NCI-H2029 (cell line): ENCODE results near the gene ILDR2.

ENCODE experiments used
- DNase-seq: peaks from one replicate; lab custom pipeline; 2025; lab: John Stamatoyannopoulos, UW

ILDR2 gene, protein sequence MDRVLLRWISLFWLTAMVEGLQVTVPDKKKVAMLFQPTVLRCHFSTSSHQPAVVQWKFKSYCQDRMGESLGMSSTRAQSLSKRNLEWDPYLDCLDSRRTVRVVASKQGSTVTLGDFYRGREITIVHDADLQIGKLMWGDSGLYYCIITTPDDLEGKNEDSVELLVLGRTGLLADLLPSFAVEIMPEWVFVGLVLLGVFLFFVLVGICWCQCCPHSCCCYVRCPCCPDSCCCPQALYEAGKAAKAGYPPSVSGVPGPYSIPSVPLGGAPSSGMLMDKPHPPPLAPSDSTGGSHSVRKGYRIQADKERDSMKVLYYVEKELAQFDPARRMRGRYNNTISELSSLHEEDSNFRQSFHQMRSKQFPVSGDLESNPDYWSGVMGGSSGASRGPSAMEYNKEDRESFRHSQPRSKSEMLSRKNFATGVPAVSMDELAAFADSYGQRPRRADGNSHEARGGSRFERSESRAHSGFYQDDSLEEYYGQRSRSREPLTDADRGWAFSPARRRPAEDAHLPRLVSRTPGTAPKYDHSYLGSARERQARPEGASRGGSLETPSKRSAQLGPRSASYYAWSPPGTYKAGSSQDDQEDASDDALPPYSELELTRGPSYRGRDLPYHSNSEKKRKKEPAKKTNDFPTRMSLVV

DNA sequence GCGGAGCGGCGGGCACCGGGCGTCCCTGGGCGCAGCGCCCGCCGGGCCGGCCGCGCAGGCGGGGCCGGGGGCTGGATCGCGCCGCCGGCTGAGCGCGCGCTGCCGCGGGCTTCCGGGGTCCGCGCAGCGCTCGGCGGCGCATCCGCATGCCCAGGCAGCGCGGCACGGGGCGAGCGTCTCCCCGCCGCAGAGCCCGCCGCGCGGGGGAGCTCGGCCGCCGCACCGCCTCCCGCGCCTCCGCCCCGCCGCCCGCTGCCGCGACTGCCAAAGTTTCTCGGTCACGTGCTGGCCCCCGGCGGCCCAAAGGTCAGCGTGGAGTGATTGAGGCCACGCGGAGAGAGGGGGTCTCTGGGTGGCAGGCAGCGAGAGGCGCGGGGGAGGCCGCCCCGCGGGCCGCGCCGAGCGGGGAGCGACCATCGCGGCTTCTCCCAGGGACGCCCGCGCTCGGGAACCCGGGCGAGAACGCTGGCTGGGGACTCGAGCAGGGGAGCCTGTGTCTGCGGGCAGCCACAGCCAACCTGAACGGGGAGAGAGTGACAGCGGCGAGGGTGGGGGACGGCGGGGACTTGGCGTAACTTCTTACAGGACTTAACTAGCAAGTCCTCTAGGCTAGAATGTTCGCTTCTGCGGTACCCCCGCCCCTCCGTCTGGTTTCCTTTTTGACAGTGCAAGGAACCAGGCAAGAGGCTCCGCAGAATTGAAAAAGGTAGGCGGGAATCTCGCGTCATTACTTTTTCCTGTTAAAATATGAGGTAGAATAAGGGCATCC, at the start of gene ILDR2:
Gene ILDR2 (minus strand): TSS at position 180 of the 769 bp plus-strand sequence. CDS start 272 bp downstream, outside the sequence.
- no peak for DNase-seq

DNA sequence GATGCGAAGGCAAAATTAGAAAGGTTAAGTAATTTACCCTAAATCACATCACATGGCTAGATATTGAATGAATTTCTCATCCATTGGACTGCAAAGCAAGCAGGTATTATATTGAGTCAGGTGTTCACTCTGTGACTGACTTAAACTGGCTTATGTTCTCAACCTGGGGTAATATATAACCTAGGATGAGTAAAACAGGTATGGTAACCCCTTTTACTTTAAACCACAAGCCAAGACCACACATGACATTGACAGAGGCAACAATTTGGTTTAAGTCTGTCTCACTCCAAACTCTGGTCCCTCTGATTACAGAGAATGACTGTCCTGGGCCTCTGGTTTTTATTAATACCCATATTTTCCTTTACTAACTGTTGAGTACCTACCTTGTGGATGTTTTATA, 47.0 kb upstream of the ILDR2 start:
- no peak for DNase-seq

DNA sequence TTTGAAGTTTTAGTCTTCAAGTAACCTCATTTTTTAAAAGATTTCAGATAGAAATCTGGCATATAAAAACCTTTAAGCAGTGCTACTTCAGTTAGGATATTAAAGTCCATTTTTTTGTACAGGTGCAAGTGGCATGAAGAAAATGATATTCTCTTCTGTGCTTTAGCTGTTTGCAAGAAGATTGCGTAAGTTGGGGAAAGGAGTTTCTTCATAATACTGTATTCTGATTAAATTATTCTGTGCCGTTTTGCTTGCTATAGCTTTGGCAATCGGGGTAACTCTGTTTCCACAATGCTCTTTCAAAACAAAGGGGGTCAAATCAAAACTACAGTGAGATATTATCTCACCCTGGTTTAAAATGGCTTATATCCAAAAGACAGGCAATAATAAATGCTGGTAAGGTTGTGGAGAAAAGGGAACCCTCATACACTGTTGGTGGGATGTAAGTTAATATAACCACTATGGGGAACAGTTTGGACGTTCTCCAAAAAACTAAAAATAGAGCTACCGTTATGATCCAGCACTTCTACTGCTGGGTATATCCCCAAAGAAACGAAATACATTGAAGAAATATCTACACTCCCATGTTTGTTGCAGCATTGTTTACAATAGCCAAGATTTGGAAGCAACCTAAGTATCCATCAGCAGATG, 40.9 kb upstream of the ILDR2 start:
- no peak for DNase-seq

DNA sequence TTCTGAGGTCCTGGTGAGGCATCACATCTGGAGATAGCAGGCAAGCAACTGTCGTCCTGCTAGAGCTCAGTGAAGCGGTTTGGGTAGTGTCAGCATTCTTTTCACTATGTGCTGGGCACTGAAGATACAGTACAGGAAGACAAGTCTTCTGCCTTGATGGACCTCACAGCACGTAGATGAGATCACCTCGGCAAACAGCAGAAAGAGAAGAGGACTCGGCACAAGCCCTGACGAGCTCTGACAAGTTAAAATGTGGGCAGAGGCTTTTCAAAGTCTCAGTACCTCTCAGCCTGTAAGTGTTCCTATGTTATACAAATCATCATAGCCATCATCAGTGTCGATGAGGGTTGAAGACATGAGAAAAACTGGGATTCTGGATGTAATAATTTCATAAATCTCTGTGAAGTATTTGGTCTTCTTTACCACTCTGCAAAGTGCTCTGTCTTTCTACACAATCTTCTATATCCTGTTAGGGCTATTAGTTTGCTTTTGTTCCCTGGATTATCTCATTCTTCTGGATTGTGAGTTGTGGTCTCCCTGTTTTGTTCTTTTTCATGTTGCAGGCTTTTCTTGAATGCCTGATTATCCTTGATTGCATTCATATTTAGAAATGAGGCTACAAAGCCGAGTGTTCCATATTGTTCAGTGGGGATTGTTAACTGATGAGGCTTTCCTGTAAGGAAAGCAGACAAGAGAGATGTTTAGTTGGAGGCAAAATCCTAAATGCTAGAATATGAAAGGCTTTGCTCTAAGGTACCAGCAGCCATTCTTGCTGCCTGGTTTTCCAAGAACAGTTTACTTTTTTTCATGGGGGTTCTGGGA, 38.0 kb upstream of the ILDR2 start:
- no peak for DNase-seq

- no peak for DNase-seq
Measured at GRCh38 chr1:167012570-167012969, 37.2 kb upstream of the ILDR2 start.

- no peak for DNase-seq
Measured at GRCh38 chr1:167011560-167012191, 36.3 kb upstream of the ILDR2 start.

- no peak for DNase-seq
Measured at GRCh38 chr1:167003711-167004110, 28.4 kb upstream of the ILDR2 start.

DNA sequence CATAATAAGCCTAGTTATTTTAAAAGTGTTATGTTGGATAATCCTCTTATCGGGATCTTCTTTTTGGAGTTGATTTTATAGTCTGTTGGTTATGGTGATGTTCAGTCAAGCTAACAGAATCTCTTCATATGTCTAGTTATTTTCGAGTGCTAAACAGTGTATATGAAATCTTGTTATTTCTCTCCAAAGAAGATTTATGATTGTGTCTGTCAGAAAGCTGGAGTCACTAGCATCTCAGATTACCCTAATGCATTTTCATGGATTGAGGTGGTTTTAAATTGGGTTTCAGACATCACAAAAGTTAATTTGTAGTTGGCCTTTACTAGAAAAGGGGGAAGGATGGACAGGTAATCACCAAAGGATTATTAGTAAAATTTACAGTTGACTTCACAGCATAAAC, 27.0 kb upstream of the ILDR2 start:
- no peak for DNase-seq

GRCh38 chr1:167000546-167000945, 25.2 kb upstream of the ILDR2 start:
- DNase-seq = no peak

GRCh38 chr1:166999500-167000055, 24.2 kb upstream of the ILDR2 start:
- DNase-seq = no peak

DNA sequence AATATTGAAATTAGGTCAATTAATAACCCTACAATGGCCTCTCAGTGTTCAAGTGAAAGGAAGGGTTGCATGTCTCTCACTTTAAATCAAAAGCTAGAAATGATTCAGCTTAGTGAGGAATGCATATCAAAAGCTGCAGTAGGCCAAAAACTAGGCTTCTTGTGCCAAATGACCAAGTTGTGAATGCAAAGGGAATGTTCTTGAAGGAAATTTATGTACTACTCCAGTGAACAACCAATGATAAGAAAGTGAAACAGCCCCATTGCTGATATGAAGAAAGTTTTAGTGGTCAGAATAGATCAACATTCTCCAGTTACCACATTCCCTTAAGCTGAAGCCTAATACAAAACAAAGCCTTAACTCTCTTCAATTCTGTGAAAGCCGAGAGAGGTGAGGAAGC, 23.7 kb upstream of the ILDR2 start:
- DNase-seq = no peak

DNA sequence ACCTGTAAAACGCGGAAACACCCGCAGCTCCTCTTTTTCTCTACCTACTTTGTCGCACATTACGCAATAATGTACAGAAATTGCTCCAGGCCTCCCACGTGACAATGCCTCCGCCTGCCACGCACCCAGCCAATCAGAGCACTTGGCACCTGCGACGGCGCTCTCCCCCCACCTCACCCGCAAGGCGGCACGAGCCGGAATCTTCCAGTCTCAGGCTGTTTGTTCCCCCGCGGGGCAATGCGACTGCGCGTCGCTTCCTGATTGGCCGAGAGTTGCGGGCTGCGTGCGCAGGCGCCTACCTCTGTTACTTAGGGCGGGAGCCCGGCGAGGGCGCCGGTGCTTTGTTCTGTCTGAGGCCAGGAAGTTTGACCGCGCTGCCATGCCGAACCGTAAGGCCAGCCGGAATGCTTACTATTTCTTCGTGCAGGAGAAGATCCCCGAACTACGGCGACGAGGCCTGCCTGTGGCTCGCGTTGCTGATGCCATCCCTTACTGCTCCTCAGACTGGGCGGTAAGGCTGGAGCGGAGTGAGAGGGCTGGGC, 13.7 kb upstream of the ILDR2 start, which contains the start of gene MAEL:
Gene MAEL (plus strand): TSS at position 307 of the 542 bp plus-strand sequence. CDS start 73 bp downstream, at position 380.
- no peak for DNase-seq

GRCh38 chr1:166981589-166981988, 6.2 kb upstream of the ILDR2 start:
- no peak for DNase-seq

DNA sequence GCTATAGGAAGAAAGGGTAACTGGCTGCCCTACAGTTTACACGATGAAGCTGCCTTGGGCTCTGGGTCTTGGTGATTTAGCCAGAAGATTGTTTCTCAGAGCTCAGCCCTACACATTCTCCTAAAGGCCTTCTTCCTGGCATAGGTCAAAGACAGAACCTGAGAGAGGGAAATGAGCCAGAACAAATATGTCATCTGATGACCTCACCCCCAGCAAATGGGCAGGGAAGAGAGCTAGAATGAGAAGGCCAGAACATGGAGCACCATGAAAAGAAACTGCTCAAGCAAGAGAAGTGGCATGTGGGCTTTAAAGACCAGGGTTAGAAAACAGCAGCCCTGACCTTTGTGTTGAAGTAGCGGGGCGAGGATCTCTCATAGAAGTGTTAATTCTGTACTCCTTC, 5.5 kb upstream of the ILDR2 start:
- peak; percentile 19 for DNase-seq

DNA sequence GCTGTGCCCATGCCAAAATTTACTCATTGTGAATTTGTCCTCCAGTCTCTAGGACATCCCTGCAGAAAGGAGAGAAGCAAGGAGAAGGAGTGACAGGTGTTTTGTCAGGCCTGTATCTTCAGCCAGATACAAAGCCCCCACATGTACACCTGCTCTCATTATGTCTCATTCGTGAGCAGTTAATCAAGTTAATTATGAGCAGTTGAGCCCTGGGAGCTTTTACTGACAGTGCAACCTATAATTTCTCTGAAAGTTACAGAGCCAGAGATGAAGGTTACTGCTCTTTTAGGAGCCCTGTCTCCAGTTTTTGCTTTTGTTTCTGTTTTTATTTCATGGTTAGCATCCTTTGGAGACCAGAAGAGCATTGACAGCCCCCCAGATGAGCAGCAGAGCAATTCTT, 5.0 kb upstream of the ILDR2 start:
- DNase-seq = no peak

- no peak for DNase-seq
Measured at GRCh38 chr1:166978821-166979220, 3.5 kb upstream of the ILDR2 start.

GRCh38 chr1:166977951-166978350, 2.6 kb upstream of the ILDR2 start:
- no peak for DNase-seq

DNA sequence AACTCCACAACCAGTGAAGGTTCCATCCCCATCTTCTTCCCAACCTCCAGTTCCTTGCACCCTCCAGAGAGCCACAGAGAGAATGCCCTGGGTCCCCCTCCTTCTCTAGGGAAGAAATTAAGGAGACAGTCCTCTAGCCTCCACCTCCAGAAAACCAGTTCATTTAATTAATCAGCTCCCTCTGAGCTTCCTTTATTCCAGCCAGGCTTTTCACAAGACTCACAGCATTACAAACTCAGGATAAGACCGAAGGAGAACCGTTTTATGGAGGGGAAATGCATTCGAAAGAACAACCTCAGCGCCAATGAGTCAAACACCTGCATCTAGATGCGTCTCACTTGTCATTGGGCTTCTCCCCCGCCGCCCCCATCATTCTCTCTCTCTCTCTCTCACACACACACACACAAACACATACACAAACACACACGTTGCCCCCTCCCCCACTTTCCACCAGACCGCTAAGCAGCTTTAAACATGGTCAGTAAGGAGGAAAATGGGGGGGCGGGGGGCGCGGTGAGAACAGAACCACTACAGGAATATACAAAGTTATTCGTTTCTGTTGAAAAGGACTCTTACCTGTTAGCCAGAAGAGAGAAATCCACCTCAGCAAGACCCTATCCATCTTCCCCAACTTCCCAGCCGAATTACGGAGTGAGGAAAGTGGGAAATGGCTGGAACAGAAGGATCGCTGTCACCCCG, 544 bp downstream of the ILDR2 start:
- no peak for DNase-seq

DNA sequence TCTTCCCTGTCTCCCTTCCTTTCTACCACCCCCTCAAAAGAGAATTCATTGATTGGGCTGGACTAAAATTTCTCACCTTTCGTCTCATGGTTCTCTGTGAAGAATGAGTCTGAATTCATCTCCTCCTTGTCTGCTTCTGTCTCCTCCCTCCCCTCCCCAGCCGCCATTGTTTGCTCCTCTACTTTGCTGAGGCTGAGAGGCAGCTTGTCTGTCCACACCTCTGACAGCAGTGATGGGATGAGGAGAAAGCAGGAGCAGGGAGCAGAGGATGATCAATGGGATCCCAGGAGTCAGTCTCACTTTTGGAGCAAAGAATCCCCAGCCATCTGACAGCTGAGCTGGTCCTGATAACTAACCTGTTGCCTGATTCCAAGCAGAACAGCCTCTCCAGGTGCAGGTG, 2.5 kb downstream of the ILDR2 start:
- no peak for DNase-seq

DNA sequence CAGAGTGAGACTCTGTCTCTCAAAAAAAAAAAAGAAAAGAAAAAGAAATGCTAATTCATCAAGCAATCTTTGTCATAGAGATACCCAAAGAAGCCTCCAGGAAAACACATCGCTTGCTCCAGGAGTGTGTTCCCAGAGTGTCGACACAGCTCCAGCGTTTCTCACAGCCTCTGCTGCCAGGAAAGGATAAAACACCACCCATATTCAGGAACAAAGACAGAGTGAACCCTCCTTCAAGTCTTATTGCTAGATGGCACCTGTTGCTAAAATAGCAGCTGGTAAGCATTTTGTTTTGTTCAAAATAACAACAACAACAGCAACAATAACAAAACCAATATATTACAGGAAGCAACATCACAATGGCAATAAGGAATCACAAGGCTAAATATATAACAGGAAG, 3.1 kb downstream of the ILDR2 start:
- no peak for DNase-seq
